ENCODE data around the gene PEX14. TPM values are rescaled to one million over a fixed set of nuclear protein-coding genes. Genes with fewer than 3 reads are reported as not detected.

Gene PEX14
- total and polyA plus RNA-seq, 9 of the 15 experiments (the other 6 are each of a cell fraction or from before 2014, with no cell fraction given) = 2.6 to 45.7 (median 22.7) TPM

GRCh38 chr1:10472220-10473144 lies 2.3 kb upstream of the PEX14 start, which contains the start of gene DFFA (continued):
- TF ChIP-seq SMARCE1 (IDR thresholded peaks at IDR 0.05) (no peak), AFF4 (CRISPR knock-in tag; IDR thresholded peaks at IDR 0.05) (peak; percentile 89; the same call in 1 of the 2 replicates), TARDBP (IDR thresholded peaks at IDR 0.05) (no peak), RNF2 (IDR thresholded peaks at IDR 0.05) (peak; percentile 88), GMEB1 (CRISPR knock-in tag; IDR thresholded peaks at IDR 0.05) (peak; percentile 81), CUX1 (CRISPR knock-in tag; IDR thresholded peaks at IDR 0.05) (peak; percentile 86), HDAC2 (IDR thresholded peaks at IDR 0.05) (peak; percentile 62; the same call in 1 of the 2 replicates)
